GM18517 (cell line): ENCODE results near the gene INPP4B.

Source experiments
- ATAC-seq: cut with Tn5 transposase; IDR thresholded peaks from one replicate; pipeline ENCODE4 v1.9.1; 2021; ENCODE audit warnings: mild to moderate bottlenecking, moderate library complexity; ENCODE audit not compliant: unreplicated experiment

Gene INPP4B

GRCh38 chr4:142322996-142323395 lies 523.1 kb downstream of the INPP4B start:
- ATAC-seq = no peak

GRCh38 chr4:142318280-142318679 lies 527.8 kb downstream of the INPP4B start:
- ATAC-seq = no peak

GRCh38 chr4:142316913-142317312 lies 529.2 kb downstream of the INPP4B start:
- no peak for ATAC-seq

GRCh38 chr4:142316025-142316424 lies 530.1 kb downstream of the INPP4B start:
- ATAC-seq = no peak

- no peak for ATAC-seq
Measured at GRCh38 chr4:142314686-142315085, 531.4 kb downstream of the INPP4B start.

- no peak for ATAC-seq
Measured at GRCh38 chr4:142314247-142314646, 531.9 kb downstream of the INPP4B start.

- ATAC-seq = no peak
Measured at GRCh38 chr4:142312391-142312790, 533.7 kb downstream of the INPP4B start.

GRCh38 chr4:142311916-142312315 lies 534.2 kb downstream of the INPP4B start:
- ATAC-seq = no peak

- ATAC-seq = no peak
Measured at GRCh38 chr4:142309772-142310171, 536.3 kb downstream of the INPP4B start.

GRCh38 chr4:142307857-142308256 lies 538.2 kb downstream of the INPP4B start:
- ATAC-seq = no peak

- ATAC-seq = no peak
Measured at GRCh38 chr4:142297313-142297712, 548.8 kb downstream of the INPP4B start.

- ATAC-seq = no peak
Measured at GRCh38 chr4:142293536-142293935, 552.6 kb downstream of the INPP4B start.

GRCh38 chr4:142292231-142292630 lies 553.9 kb downstream of the INPP4B start:
- ATAC-seq = no peak

- ATAC-seq = no peak
Measured at GRCh38 chr4:142291299-142292050, 554.6 kb downstream of the INPP4B start.

- no peak for ATAC-seq
Measured at GRCh38 chr4:142287371-142287770, 558.7 kb downstream of the INPP4B start.

GRCh38 chr4:142285222-142285583 lies 560.9 kb downstream of the INPP4B start:
- no peak for ATAC-seq

GRCh38 chr4:142284402-142285221 lies 561.5 kb downstream of the INPP4B start:
- ATAC-seq = no peak

GRCh38 chr4:142282870-142283431 lies 563.1 kb downstream of the INPP4B start:
- no peak for ATAC-seq

- no peak for ATAC-seq
Measured at GRCh38 chr4:142281999-142282398, 564.1 kb downstream of the INPP4B start.

GRCh38 chr4:142278663-142279062 lies 567.4 kb downstream of the INPP4B start:
- no peak for ATAC-seq

- no peak for ATAC-seq
Measured at GRCh38 chr4:142278171-142278570, 567.9 kb downstream of the INPP4B start.

GRCh38 chr4:142274137-142274536 lies 572.0 kb downstream of the INPP4B start:
- ATAC-seq = no peak
